ENCODE data around the gene EPB41. TPM values are rescaled to one million over a fixed set of nuclear protein-coding genes. Genes with fewer than 3 reads are reported as not detected.

The EPB41 gene
- total RNA-seq, 6 donors from 2014 or later = 43.5 to 109 (median 51.9) TPM

GRCh38 chr1:28933277-28933676 lies 18.9 kb downstream of the EPB41 start:
- no peaks in the 10 kb centered on the region for H3K9me3 ChIP-seq
- no peaks in the 10 kb centered on the region for H3K36me3 ChIP-seq
- DNase-seq = no peak
- 93 to 98% methylated on average over 2 of the region's 2 CpGs for WGBS, 2 donors
- ATAC-seq (ENCODE audit: low FRiP score in 2 of 2) = no peak
- H3K27me3 ChIP-seq = no peaks in the 10 kb centered on the region
- no peak overlapping the region for H3K27ac ChIP-seq
- H3K4me3 ChIP-seq = no peak overlapping the region
- no peak for TF ChIP-seq POLR2AphosphoS5 (IDR thresholded peaks at IDR 0.05)
- no peak for TF ChIP-seq POLR2A (IDR thresholded peaks at IDR 0.05)
- TF ChIP-seq EP300 (IDR thresholded peaks at IDR 0.05) = no peak
- no peak for TF ChIP-seq CTCF (IDR thresholded peaks at IDR 0.05)
- peaks cover 1 to 11% (median 5%) of the 10 kb centered on the region in 4 donors for H3K4me1 ChIP-seq

GRCh38 chr1:28933918-28934317 lies 19.5 kb downstream of the EPB41 start:
- TF ChIP-seq POLR2A (IDR thresholded peaks at IDR 0.05) (no peak), CTCF (IDR thresholded peaks at IDR 0.05) (no peak), POLR2AphosphoS5 (IDR thresholded peaks at IDR 0.05) (no peak), EP300 (IDR thresholded peaks at IDR 0.05) (no peak)
- Histone ChIP-seq H3K4me1 (peaks cover 0 to 7% (median 0%) of the 10 kb centered on the region in 4 donors), H3K36me3 (no peaks in the 10 kb centered on the region), H3K4me3 (no peak overlapping the region), H3K27ac (no peak overlapping the region), H3K27me3 (no peaks in the 10 kb centered on the region), H3K9me3 (no peaks in the 10 kb centered on the region)
- DNase-seq (no peak), ATAC-seq (ENCODE audit: low FRiP score in 2 of 2) (no peak)

- ATAC-seq (ENCODE audit: low FRiP score in 2 of 2) (no peak), DNase-seq (no peak)
- peaks cover 0 to 4% (median 0%) of the 10 kb centered on the region in 4 donors for H3K4me1 ChIP-seq
- no peaks in the 10 kb centered on the region for H3K9me3 ChIP-seq
- no peaks in the 10 kb centered on the region for H3K36me3 ChIP-seq
- no peaks in the 10 kb centered on the region for H3K27me3 ChIP-seq
- no peak overlapping the region for H3K4me3 ChIP-seq
- TF ChIP-seq CTCF (IDR thresholded peaks at IDR 0.05) (no peak), EP300 (IDR thresholded peaks at IDR 0.05) (no peak), POLR2A (IDR thresholded peaks at IDR 0.05) (no peak), POLR2AphosphoS5 (IDR thresholded peaks at IDR 0.05) (no peak)
- 96 to 98% methylated on average over 5 of the region's 5 CpGs for WGBS, 2 donors
- no peak overlapping the region for H3K27ac ChIP-seq
Measured at GRCh38 chr1:28934676-28935075, 20.3 kb downstream of the EPB41 start.

GRCh38 chr1:28935293-28935692 lies 20.9 kb downstream of the EPB41 start:
- Histone ChIP-seq H3K4me3 (no peak overlapping the region), H3K27me3 (no peaks in the 10 kb centered on the region), H3K27ac (no peak overlapping the region), H3K9me3 (no peaks in the 10 kb centered on the region), H3K4me1 (peaks cover 0 to 4% (median 0%) of the 10 kb centered on the region in 4 donors), H3K36me3 (no peaks in the 10 kb centered on the region)
- no peak for ATAC-seq (ENCODE audit: low FRiP score in 2 of 2)
- WGBS, 2 donors = 88 to 89% methylated on average over 4 to 5 of the region's 5 CpGs
- TF ChIP-seq POLR2AphosphoS5 (IDR thresholded peaks at IDR 0.05) (no peak), CTCF (IDR thresholded peaks at IDR 0.05) (no peak), POLR2A (IDR thresholded peaks at IDR 0.05) (no peak), EP300 (IDR thresholded peaks at IDR 0.05) (no peak)
- no peak for DNase-seq

- Histone ChIP-seq H3K27ac (no peak overlapping the region), H3K9me3 (no peaks in the 10 kb centered on the region), H3K27me3 (no peaks in the 10 kb centered on the region), H3K36me3 (no peaks in the 10 kb centered on the region), H3K4me1 (peaks cover 0 to 7% (median 2%) of the 10 kb centered on the region in 4 donors), H3K4me3 (no peak overlapping the region)
- WGBS, 2 donors = 93 to 100% methylated on average over 1 of the region's 1 CpG
- no peak for ATAC-seq (ENCODE audit: low FRiP score in 2 of 2)
- TF ChIP-seq CTCF (IDR thresholded peaks at IDR 0.05) (no peak), POLR2A (IDR thresholded peaks at IDR 0.05) (no peak)
- no peak for DNase-seq
Measured at GRCh38 chr1:28936094-28936493, 21.7 kb downstream of the EPB41 start.
